ENCODE measurements around the gene PTPRE. TPM values are rescaled to one million over a fixed set of nuclear protein-coding genes. Genes with fewer than 3 reads are reported as not detected.

Gene PTPRE
- total and polyA plus RNA-seq, 8 donors: 6.8 to 88.7 (median 9.3) TPM

DNA sequence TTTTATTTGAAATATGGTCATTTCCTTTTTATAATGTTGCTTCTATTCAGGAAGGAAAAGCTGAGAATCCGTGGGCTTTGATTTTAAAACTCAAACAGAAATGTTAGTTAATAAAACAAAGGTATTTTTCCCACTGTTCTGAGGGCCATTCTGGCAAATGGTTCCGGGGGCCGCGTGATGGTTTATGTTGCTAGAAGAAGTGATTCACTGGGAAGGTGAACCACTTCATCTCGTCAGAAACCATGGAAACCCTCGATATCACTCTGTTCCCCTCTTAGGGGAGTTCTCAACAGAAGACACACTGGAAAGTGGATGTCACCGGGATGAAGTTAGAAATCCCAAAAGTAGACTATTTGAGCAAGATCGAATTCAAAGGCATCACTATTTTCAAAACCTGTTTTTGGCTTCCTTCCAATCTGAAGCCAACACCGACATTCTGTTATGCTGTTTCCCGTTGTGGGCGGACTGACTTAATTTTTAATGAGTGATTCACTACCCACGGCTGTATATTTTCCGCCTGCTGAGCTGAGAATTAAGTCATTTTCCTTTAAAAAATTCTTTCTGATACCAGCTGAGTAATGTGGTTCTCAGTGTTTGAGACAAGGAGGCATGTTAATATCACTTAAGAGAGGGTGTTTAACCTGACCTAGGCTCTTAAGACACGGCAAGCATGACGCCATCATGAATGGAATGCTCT is 84.1 kb downstream of the PTPRE start:
- Histone ChIP-seq H3K36me3 (no peaks in the 10 kb centered on the region), H3K4me3 (no peak overlapping the region), H3K4me1 (peaks cover 20 to 56% of the 10 kb centered on the region in 2 donors), H3K9me3 (no peaks in the 10 kb centered on the region), H3K27me3 (no peaks in the 10 kb centered on the region), H3K27ac (peak overlapping the region; percentile 78 to 86)
- DNase-seq (peak in 2 of 4 donors; percentile 60 to 62), ATAC-seq (peak; percentile 78)
- no peak for TF ChIP-seq CTCF (IDR thresholded peaks at IDR 0.05)
- intact Hi-C loops (cut with DNase I): no loop called here

GRCh38 chr10:127991543-127992255 is 84.8 kb downstream of the PTPRE start:
- Histone ChIP-seq H3K4me1 (peaks cover 20 to 63% of the 10 kb centered on the region in 2 donors), H3K27me3 (no peaks in the 10 kb centered on the region), H3K27ac (peak overlapping the region; percentile 78 to 86), H3K4me3 (no peak overlapping the region), H3K9me3 (no peaks in the 10 kb centered on the region), H3K36me3 (no peaks in the 10 kb centered on the region)
- peak; percentile 54 for ATAC-seq
- no peak for TF ChIP-seq CTCF (IDR thresholded peaks at IDR 0.05)
- intact Hi-C loops (cut with DNase I): no loop called here
- no peak for DNase-seq

- H3K27ac ChIP-seq: peak overlapping the region; percentile 78 to 86
- H3K4me1 ChIP-seq: peaks cover 26 to 70% of the 10 kb centered on the region in 2 donors
- ATAC-seq: peak; percentile 2
- no peak for TF ChIP-seq CTCF (IDR thresholded peaks at IDR 0.05)
- H3K9me3 ChIP-seq: no peaks in the 10 kb centered on the region
- DNase-seq: peak in 1 of 4 donors; percentile 25
- H3K4me3 ChIP-seq: no peak overlapping the region
- intact Hi-C loops (cut with DNase I): no loop called here
- no peaks in the 10 kb centered on the region for H3K27me3 ChIP-seq
- no peaks in the 10 kb centered on the region for H3K36me3 ChIP-seq
Measured at GRCh38 chr10:127992376-127992775, 85.5 kb downstream of the PTPRE start.

DNA sequence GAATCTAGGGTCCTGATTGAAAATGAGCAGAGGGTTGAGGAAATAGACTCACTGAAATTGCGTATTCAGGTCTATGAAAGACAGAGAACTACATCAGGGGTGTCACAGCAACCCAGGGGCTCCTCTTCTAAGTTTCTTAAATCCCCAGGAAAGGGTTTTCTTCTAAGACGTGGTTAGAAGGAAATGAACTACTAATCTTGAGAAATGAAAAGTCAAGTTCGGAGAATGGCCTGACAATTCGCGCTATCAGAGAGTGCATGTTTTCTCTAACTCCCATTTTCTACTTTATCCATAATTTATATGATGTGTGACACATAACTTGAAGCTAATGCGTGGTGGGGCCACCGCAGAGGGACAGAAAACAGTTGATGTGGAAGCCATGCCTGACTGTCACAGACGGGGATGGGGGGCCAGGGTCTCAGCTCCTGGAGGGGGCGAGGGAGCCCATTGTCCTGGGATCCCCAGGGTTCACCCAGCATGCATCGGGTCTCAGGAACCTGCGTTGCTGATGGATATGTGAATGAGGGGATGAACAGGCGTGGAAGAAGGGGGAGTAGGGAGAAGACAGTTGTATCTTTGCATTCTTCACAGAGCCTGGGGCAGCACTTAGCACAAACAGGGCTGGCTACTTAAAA is 86.3 kb downstream of the PTPRE start:
- ATAC-seq (no peak), DNase-seq (peak in 1 of 4 donors; percentile 16)
- H3K27ac ChIP-seq: peak overlapping the region; percentile 78 to 86
- H3K27me3 ChIP-seq: no peaks in the 10 kb centered on the region
- no peak overlapping the region for H3K4me3 ChIP-seq
- no peaks in the 10 kb centered on the region for H3K9me3 ChIP-seq
- intact Hi-C loops (cut with DNase I): no loop called here
- H3K36me3 ChIP-seq: no peaks in the 10 kb centered on the region
- no peak for TF ChIP-seq CTCF (IDR thresholded peaks at IDR 0.05)
- H3K4me1 ChIP-seq: peaks cover 32 to 70% of the 10 kb centered on the region in 2 donors

GRCh38 chr10:127995939-127996338 is 89.0 kb downstream of the PTPRE start:
- Histone ChIP-seq H3K9me3 (no peaks in the 10 kb centered on the region), H3K36me3 (no peaks in the 10 kb centered on the region), H3K4me3 (no peak overlapping the region), H3K27ac (peak overlapping the region; percentile 60 to 67), H3K27me3 (no peaks in the 10 kb centered on the region), H3K4me1 (peaks cover 16 to 53% of the 10 kb centered on the region in 2 donors)
- no peak for TF ChIP-seq CTCF (IDR thresholded peaks at IDR 0.05)
- DNase-seq (no peak), ATAC-seq (no peak)
- intact Hi-C loops (cut with DNase I): no loop called here
